Vagina (tissue), 2 donors: ENCODE measurements around the gene TUBB6. TPM values are rescaled to one million over a fixed set of nuclear protein-coding genes. Genes with fewer than 3 reads are reported as not detected.

Experiments used
- DNase-seq, 2 donors: peaks; one replicate each; pipeline ENCODE4 v3.0.0-alpha.2; 2017; ENCODE audit errors: extremely low spot score in 2 of 2
- H3K27ac ChIP-seq: fragments of 200-600 bp; sonication (generic); one replicate; pipeline ENCODE4 v1.5.1; 2019
- H3K27me3 ChIP-seq: fragments of 200-600 bp; sonication (generic); one replicate; pipeline ENCODE4 v1.5.1; 2019
- H3K36me3 ChIP-seq, 2 donors: fragments of 200-600 bp; sonication (generic); one replicate each; pipeline ENCODE4 v1.5.1; 2017 to 2019
- H3K4me1 ChIP-seq: fragments of 200-600 bp; sonication (generic); one replicate; pipeline ENCODE4 v1.5.1; 2019
- H3K4me3 ChIP-seq, 2 donors: fragments of 200-600 bp; sonication (generic); 1 replicate in 1 of 2; 2 replicates in 1 of 2; pipeline ENCODE4 v1.5.1; 2016 to 2019
- H3K9me3 ChIP-seq: fragments of 200-600 bp; sonication (generic); one replicate; pipeline ENCODE4 v1.5.1; 2019
- CTCF ChIP-seq, 3 experiments: fragments of 450-650 bp in 2 of 3; fragments of 200-600 bp in 1 of 3; sonication (generic) in 1 of 3; IDR thresholded peaks; one replicate each; pipeline ENCODE4 v1.5.1; 2017 to 2019; ENCODE audit warnings: antibody characterized with exemption in 3 of 3, mild to moderate bottlenecking in 2 of 3, moderate library complexity in 2 of 3
- POLR2A ChIP-seq, 2 donors: fragments of 450-650 bp; IDR thresholded peaks; one replicate each; pipeline ENCODE4 v1.6.1; 2017; ENCODE audit warnings: antibody characterized with exemption in 2 of 2, mild to moderate bottlenecking in 2 of 2, moderate library complexity in 2 of 2
- POLR2AphosphoS5 ChIP-seq, 2 donors: sonication (generic); formaldehyde crosslinking; IDR thresholded peaks; one replicate each; pipeline ENCODE4 v1.9.0; 2017; ENCODE audit warnings: antibody characterized with exemption in 2 of 2, mild to moderate bottlenecking in 2 of 2, low read depth in 1 of 2; ENCODE audit not compliant: insufficient read depth in 1 of 2
- intact Hi-C: fragments of 100-400 bp; cut with DNase I; formaldehyde crosslinking; loops from one replicate; pipeline ENCODE4 v1.15.1; 2023
- total RNA-seq: library from RNA; depleted of rRNA; stranded (reverse); fragments of >200 nt; gene quantifications from one replicate; pipeline ENCODE4 v1.2.3, GENCODE V29; 2016

The TUBB6 gene
- total RNA-seq, 1 donor from 2014 or later = 450 TPM

GRCh38 chr18:12342661-12343060, 34.6 kb downstream of the TUBB6 start:
- Histone ChIP-seq H3K9me3 (no peaks in the 10 kb centered on the region), H3K36me3 (peaks cover 2 to 82% of the 10 kb centered on the region in 2 donors), H3K4me1 (no peaks in the 10 kb centered on the region), H3K27me3 (no peaks in the 10 kb centered on the region), H3K4me3 (no peak overlapping the region), H3K27ac (no peak overlapping the region)
- DNase-seq = no peak
- no peak for TF ChIP-seq POLR2AphosphoS5 (IDR thresholded peaks at IDR 0.05; ENCODE audit: insufficient read depth in 1 of 2, low read depth in 1 of 2)
- TF ChIP-seq POLR2A (IDR thresholded peaks at IDR 0.05) = no peak
- TF ChIP-seq CTCF (IDR thresholded peaks at IDR 0.05) = no peak
- intact Hi-C loops = no loop called here

- Histone ChIP-seq H3K27ac (no peak overlapping the region), H3K4me1 (no peaks in the 10 kb centered on the region), H3K27me3 (no peaks in the 10 kb centered on the region), H3K9me3 (no peaks in the 10 kb centered on the region), H3K36me3 (peaks cover 5 to 93% of the 10 kb centered on the region in 2 donors), H3K4me3 (no peak overlapping the region)
- no peak for DNase-seq
- intact Hi-C loops = no loop called here
- TF ChIP-seq CTCF (IDR thresholded peaks at IDR 0.05) (no peak), POLR2AphosphoS5 (IDR thresholded peaks at IDR 0.05; ENCODE audit: insufficient read depth in 1 of 2, low read depth in 1 of 2) (no peak), POLR2A (IDR thresholded peaks at IDR 0.05) (no peak)
Measured at GRCh38 chr18:12345491-12346239, 37.6 kb downstream of the TUBB6 start.

- peaks cover 5 to 94% of the 10 kb centered on the region in 2 donors for H3K36me3 ChIP-seq
- intact Hi-C loops = no loop called here
- TF ChIP-seq POLR2AphosphoS5 (IDR thresholded peaks at IDR 0.05; ENCODE audit: insufficient read depth in 1 of 2, low read depth in 1 of 2) (no peak), POLR2A (IDR thresholded peaks at IDR 0.05) (no peak), CTCF (IDR thresholded peaks at IDR 0.05) (no peak)
Measured at GRCh38 chr18:12346240-12346565, 38.2 kb downstream of the TUBB6 start.

GRCh38 chr18:12347895-12348294, 39.9 kb downstream of the TUBB6 start:
- Histone ChIP-seq H3K27ac (no peak overlapping the region), H3K4me1 (no peaks in the 10 kb centered on the region), H3K4me3 (no peak overlapping the region), H3K9me3 (no peaks in the 10 kb centered on the region), H3K27me3 (no peaks in the 10 kb centered on the region), H3K36me3 (peaks cover 5 to 94% of the 10 kb centered on the region in 2 donors)
- DNase-seq = no peak
- intact Hi-C loops = no loop called here
- no peak for TF ChIP-seq POLR2A (IDR thresholded peaks at IDR 0.05)
- no peak for TF ChIP-seq CTCF (IDR thresholded peaks at IDR 0.05)
- TF ChIP-seq POLR2AphosphoS5 (IDR thresholded peaks at IDR 0.05; ENCODE audit: insufficient read depth in 1 of 2, low read depth in 1 of 2) = no peak

More at GRCh38 chr18:12346240-12346565, 38.2 kb downstream of the TUBB6 start:
- no peak overlapping the region for H3K27ac ChIP-seq
- H3K9me3 ChIP-seq = no peaks in the 10 kb centered on the region
- no peak for DNase-seq
- H3K27me3 ChIP-seq = no peaks in the 10 kb centered on the region
- H3K4me1 ChIP-seq = no peaks in the 10 kb centered on the region
- H3K4me3 ChIP-seq = no peak overlapping the region

GRCh38 chr18:12352188-12352587, 44.1 kb downstream of the TUBB6 start:
- Histone ChIP-seq H3K4me3 (no peak overlapping the region), H3K36me3 (peaks cover 5 to 72% of the 10 kb centered on the region in 2 donors), H3K9me3 (no peaks in the 10 kb centered on the region)

More at GRCh38 chr18:12352188-12352587, 44.1 kb downstream of the TUBB6 start:
- no peaks in the 10 kb centered on the region for H3K4me1 ChIP-seq
- no peak for TF ChIP-seq POLR2A (IDR thresholded peaks at IDR 0.05)
- no peak for TF ChIP-seq CTCF (IDR thresholded peaks at IDR 0.05)
- TF ChIP-seq POLR2AphosphoS5 (IDR thresholded peaks at IDR 0.05; ENCODE audit: insufficient read depth in 1 of 2, low read depth in 1 of 2) = no peak
- H3K27ac ChIP-seq = no peak overlapping the region
- no peak for DNase-seq
- intact Hi-C loops = no loop called here
- no peaks in the 10 kb centered on the region for H3K27me3 ChIP-seq
